ENCODE results near the gene BRF1.
A peak's percentile ranks its signal among the peaks of the same experiment; 100 is the strongest.
"Not testable (repeated sequence)": the region's sequence is repeated elsewhere in the genome, so short reads cannot be mapped to it uniquely, and the experiment has no call there.

The BRF1 gene

DNA sequence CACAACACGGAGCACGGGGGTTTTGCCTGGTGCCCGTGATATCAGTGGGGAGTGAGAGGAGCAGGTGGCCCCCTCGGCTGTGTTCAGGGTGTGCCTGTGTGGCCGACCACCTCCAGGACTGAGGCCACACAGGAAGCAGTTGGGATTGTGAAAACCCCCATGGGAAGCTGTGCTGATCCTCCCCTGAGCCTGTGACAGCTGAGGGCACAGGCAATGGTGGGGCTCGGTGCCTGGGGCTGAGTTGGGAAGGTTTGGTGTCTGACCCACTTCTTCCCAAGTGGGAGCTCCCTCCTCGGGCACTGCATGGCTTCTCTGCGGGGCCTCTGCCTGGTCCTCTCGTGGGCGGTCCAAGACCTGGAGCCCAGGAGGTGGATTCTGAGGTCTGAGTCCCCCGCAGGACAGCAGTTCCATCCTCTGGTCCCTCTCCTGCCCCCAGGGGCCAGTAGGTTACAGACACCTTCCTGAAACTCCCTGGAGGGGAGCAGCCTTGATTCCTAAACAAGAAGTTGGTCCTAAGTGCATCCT, 31.6 kb upstream of the BRF1 start:
- no peak for DNase-seq

DNA sequence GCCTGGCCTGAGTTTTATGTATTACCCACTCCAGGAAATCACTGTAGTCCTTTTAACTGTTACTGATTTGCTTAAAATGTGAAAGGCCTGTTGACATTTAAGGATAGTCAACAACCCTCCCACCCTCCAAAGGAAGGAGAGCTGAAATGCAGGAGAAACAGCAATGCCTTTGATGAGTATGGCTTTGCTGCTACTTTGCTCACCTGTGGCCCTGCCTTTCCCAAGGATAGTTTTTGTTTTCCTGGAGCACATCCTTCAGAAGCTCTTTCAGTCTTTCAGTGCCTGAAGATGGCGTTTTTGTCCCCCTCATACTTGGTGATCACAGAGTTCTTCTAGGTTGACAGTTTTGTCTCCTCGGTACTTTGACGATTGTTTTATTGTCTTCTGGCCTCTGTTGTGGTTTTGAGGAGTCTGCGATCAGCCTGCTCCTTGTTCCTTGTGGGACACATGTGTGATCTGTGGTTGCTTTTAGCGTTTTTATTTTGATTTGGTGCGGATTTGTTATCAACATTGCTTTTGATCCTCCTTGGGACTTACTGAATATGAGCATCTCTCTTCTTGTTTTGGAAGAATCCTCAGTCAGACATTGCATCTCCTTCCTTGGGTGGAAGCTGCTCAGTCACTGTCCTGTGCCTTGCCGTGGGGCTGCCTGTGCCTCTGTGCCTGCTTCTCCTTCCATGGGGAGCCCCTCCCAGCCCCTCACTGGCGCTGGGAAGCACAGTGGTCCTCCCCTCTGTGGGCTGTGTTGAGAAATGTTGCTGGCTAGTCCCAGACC, 31.0 kb upstream of the BRF1 start:
- no peak for DNase-seq

DNA sequence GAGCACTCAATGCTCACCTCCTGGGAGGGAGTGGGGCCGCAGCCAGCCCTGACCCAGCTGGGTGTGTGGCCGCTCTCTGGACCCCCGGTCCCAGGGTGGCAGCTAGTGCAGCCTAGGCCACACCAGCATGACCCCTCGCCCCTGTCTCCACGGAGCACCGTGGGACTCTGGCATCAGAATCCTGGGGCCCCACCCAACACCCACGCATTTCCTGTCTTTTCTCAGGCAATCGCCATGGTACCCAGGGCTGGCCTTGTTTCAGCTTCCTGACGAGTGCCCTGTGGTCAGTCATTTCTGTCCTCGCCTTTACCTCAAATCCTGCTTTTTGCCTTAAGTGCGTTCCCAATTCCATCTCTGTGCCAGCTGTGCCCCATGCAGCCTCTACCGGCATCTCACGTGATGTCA, 29.7 kb upstream of the BRF1 start:
- peak; percentile 27 for DNase-seq

DNA sequence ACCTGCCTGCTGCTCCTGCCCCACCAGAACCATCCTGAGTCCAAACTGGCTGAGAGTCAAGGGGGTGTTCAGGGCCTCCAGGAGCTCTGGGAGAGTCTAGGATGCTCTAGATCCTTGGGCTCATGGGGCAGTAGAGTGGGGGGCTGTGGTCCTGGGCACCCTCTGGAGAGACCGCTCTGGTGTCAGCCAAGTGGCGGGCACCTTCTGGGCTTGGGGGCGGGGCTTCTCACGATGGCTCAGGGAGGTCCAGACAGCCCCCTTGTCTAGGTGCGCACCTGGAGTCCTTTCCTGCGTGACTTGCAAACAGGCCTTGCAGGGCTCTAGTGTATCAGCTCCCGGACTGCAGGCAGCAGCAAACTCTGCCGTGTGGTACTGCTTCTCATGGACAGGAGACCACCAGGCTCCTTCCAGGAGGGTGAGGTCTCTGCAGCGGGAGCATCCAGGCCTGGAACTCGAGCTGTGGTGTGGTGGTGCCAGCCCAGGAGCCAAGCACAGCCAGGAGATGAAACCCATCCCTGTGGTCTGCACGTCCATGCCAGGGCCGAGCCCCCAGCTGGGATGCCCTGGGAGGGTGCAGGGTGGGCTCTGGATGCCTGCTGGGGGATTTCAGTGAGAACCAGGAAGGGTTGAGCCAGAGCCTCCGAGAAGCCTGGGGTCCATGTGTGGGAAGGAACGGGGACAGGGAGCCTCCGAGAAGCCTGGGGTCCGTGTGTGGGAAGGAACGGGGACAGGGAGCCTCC, 28.8 kb upstream of the BRF1 start:
- DNase-seq, result no peak

DNA sequence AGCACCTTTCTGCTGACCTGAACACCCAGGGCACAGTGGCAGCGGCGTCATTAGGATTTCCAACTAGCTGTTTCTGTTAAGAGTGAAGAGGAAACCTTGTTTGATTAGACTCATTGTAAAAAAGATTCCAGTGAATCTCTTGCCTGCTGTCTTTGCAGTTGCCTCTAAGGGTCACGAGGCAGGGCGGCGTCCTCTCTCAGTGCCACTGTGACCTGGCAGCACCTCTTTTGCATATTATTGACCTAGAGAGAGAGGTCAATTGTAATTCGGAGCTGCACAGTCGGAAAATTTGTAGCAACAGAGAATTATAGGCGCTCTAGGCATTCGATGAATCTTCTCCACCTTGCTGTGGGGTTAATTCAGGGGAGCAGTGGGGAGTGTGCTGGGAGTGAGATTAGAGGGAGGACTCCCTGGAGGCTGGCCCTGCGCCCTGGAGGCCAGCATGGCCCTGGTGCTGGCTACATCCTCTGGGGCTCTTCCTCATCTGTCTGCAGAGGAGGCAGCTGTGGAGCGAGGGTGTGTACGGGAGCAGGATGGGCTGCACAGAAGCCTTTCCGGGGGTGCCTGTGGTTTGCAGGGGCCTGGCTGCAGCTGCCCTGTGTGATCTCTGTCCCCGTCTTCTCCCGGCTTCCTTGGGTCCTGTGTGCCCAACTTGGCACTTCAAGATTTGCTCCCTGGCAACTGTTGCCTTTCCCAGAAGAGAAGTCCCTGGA, 28.0 kb upstream of the BRF1 start:
- no peak for DNase-seq

DNA sequence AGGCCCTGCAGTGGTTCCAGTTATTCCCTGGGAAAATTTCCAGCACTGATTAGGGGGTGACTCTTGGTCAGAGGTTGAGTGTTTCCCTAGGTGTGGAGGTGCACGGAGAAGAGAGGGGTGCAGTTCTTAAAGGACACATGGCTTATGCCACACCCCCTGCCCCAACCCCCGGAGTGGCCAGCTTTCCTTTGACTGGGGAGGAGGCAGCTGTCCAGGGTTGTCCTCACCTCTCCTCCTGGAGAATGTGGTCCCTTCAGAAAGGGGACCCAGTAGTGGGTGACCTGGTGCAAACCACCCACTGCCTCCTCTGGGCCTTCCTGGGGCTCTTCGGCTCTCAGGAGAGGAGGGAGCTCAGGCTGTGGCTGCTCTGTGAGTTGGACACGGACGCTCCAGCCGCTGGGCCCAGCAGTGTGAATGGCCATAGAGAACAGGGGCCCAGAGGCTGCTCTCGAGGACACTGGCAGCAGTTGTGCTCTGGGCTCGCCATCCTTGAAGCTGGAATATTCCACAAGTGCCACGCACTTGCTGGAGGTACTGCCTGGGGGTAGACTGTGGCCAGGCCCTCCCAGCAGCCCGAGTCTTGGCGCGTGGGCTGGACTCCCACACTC, 27.4 kb upstream of the BRF1 start:
- DNase-seq, result no peak

- DNase-seq, result not testable (repeated sequence)
Observed at GRCh38 chr14:105327695-105328045, 26.9 kb upstream of the BRF1 start.

DNA sequence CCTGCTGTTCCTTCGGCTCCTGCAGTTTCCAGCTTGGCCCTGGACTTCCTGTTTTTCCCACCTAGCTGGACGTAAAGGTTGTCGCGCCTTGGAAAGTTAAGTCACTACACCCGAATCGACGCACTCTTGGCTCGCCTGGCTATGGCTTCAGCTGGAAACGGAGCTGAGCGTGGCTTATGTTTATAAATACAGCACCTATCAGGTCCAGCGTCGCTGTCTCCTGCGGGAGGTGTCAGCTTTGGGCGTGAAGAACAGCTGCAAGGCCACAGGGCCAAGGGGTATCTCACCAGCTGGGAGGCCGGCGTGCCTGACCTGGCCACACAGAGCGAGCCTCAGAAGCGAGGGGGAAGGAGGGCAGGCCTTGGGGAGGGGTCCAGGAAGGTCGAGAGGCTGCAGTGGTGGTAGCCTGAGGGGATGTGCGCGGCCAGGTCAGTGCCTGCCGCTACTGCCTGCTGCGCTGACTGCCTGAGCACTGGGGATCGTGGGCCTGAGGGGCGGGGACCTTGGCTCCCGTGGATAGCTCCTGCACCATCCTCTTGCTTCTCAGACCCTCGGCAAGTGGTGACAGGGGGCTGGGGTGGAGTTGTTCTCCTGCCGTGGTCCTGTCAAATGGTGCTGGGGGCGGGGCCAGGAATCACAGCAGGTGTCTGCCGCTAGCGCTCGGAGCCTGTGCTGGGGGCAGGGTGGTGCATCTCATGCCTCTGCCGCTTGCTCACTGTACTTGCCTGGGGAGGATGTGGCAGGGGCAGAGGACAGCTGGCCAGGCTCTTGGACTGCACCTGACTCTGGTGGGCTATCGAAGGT, 26.3 kb upstream of the BRF1 start:
- DNase-seq, result no peak

- no peak for DNase-seq
Observed at GRCh38 chr14:105326568-105326867, 25.7 kb upstream of the BRF1 start.

GRCh38 chr14:105325716-105326567, 25.1 kb upstream of the BRF1 start:
- no peak for DNase-seq

DNA sequence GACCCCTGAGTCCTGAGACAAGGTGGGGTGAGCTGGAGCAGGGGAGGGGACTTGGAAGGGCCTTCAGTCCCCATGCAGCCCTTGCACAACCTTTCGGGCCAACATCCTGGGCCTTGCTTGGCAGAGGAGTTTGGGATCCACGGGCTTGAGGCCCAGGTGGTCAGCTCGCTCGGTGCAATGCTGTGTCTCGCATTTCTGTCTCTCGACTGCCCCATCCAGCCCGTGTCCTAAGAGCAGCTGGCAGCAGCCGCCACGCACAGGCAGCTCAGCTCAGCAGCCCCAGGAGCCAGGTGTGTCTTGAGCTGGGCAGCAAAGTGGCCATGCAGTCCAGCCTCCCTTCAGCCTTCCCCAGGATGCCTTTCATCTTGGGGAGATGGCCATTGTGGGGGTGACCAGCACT, 24.5 kb upstream of the BRF1 start:
- no peak for DNase-seq

DNA sequence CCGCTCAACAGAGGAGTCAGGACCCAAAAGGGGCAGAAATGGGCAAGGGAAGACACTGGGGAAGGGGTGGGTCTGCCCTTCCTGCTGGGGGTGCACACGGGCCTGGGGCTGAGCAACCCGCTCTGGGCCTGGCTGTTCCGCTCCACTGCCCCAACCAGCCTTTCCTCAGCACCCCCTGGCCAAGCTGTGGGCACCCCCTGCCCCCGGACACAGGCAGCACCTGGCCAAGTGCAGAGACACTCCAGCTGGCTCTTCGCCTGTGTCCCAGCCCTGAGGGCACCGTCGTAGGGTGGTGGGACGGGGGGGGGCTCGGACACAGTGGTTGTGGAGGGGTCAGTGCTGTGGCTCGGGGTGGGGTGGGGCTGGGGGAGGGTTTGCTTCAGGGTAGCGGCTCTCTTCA, 24.1 kb upstream of the BRF1 start:
- DNase-seq, result no peak

DNA sequence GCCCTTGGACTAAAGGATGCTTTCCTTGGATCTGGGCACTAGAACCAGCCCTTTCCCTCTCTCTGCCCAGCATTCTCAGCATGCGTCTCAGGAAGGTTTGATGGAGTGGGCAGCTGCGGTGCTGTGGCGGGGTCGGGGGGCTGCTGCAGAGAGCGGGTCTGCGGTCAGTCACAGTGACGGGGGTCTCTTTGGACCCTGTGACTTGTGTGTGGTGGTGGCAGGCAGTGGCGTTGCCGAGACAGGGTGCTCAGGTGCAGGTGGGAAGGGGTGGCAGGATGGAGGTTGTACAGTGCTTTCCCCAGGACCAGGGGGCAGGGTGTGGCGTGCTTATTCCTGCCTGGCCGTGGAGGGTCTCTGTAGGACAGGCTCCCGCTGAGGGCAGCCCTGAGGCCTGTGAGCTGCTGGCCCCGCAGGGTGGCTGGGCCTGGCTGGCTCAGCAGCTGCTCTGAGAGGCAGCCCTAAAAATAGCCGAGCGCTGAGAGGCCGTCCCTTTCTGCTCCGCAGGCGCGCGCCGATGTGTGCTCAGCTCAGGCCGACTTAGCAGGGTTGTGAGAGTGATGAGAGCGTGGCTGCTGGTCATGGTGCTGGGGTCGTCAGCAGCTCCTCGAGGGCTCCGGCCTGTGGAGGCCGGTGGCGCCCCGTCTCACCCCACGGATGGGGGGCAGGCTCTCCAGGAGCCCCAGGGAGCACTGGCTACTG, 23.4 kb upstream of the BRF1 start:
- no peak for DNase-seq

GRCh38 chr14:105323663-105324062, 22.9 kb upstream of the BRF1 start:
- DNase-seq, result no peak

DNA sequence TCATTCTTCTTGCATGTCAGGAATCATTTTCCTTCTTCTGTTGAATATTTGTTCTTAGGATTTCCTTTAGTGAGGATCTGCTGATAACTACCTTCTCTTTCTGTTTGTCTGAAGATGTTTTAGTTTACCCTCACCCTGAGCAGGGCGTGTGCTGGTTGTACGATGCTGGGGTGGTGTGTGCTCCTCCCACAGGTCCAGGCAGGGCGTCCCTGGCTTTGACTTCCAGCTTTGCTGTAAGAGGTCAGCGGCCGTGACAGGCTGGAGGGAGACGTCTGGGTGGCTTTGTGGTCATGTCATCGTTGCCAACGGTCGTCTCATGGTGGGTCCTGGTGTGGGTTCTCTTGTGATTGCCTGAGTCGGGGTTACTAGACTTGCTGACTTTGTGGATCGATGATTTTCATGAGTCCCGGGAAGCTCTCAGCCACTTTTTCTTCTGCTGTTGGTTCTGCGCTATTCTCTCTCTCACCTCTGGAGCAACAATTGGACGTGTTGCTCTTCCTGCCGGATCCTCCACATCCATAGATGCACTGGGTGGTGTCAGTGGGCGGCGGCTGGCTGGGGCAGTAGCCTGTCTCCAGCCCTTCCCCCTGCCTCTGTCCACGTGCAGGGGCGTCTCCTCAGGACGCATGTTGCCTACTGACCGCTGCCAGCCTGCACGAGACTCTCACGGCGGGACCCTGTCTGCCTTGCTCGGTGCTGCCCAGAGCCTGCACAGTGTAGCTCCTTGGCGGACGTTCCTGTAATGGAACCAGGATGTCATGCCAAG, 22.2 kb upstream of the BRF1 start:
- DNase-seq, result no peak

GRCh38 chr14:105317546-105317945, 16.7 kb upstream of the BRF1 start:
- DNase-seq, result no peak

- peak; percentile 32 for DNase-seq
Observed at GRCh38 chr14:105316968-105317510, 16.2 kb upstream of the BRF1 start.

DNA sequence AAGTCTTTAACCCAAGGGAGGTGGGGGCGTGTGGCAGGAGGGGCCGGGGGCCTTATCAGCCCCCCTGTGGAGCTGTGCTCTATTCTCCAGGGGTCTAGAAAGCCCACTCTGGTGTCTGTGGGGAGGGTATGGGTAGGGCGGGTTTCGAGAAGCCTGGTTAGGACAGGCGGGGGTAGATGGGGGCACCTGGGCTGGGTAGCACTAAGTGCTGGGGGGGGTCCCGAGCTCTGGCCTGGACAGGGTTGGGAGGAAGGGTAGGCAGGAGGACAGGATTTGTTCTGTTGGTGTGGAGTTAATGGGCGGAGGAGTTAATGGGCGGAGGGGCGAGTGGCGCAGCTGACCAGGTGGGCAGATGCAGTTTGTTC, 15.8 kb upstream of the BRF1 start:
- DNase-seq, result no peak

DNA sequence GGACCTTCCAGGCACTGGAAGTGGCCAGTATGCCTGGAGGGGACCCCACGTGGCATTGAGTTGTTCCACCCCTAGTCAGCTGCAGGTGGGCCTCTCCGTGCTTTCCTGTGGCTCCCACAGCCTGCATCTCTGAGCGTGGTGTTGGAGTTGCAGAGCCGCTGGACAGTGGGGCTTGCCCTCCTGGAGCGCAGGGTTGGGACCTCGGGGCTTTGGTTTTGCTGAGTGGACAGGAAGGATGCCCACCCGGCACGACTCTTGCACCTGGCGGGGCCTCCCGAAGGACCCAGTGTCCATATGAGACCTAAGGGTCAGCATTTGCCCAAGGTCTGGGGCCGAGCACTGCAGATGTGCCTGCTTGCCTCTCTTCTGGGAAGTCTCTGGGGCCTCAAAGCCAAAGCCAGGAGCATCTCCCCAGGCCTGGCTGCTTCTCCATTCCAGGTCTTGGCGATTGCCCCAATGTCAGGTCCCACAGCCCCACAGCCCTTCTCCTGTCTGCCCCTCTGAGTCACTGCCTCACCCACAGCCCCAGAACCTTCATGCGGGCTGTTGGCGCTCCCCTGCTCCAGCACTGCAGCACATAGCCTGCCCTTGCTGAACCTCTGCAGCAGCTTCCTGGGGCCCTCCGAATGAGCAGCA, 15.3 kb upstream of the BRF1 start:
- no peak for DNase-seq

All from NCI-H69 (cell line).